GM21526 (cell line): Measurements from ENCODE around the gene FAM135A.
"Not testable (repeated sequence)": the region's sequence is repeated elsewhere in the genome, so short reads cannot be mapped to it uniquely, and the experiment has no call there.

Source experiments
- ATAC-seq: cut with Tn5 transposase; IDR thresholded peaks from one replicate; pipeline ENCODE4 v1.9.1; 2021; ENCODE audit warnings: moderate library complexity; ENCODE audit not compliant: unreplicated experiment, low FRiP score

FAM135A gene

DNA sequence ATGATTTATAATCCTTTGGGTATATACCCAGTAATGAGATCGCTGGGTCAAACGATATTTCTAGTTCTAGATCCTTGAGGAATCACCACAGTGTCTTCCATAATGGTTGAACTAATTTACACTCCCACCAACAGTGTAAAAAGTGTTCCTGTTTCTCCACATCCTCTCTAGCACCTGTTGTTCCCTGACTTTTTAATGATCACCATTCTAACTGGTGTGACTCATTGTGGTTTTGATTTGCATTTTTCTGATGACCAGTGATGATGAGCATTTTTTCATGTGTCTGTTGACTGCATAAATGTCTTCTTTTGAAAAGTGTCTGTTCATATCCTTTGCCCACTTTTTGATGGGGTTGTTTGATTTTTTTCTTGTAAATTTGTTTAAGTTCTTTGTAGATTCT lies 40.6 kb downstream of the FAM135A start:
- ATAC-seq = not testable (repeated sequence)

DNA sequence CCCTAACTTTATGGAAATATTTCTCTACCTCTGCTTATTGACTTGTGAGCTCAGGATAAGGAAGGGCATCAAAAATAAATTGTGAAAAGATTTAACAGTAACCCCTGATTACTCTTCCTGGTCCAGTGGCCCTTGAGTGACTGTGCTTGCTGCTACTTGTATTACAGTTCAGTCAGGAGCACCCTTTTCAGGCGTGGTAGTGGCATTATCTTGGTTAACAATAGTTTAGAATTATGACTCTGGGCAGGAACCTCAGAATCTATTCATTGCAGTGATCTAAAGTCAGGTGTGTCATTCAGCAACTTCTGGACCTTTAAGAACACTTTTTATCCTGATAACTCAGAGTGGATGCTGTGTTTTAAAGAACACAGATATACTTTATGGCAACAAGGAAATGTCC lies 43.4 kb downstream of the FAM135A start:
- no peak for ATAC-seq

DNA sequence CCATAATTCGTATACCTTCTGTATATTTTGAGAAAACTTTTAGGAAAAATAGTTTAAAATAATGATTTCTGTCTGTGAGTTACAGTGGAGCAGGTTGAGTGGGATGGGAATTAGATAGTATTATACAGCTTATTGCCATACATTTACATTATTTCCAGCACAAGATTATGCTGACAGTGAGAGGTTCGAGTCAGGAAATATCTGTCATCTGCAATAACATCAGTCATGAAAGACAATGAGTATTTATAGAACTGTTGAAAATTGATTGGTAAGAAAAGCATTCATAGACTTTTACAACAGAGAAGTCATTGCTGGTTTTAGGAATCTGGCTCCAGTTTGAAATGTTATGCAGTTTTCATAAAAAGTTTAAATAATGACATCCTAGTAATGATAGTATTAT lies 45.9 kb downstream of the FAM135A start:
- no peak for ATAC-seq

DNA sequence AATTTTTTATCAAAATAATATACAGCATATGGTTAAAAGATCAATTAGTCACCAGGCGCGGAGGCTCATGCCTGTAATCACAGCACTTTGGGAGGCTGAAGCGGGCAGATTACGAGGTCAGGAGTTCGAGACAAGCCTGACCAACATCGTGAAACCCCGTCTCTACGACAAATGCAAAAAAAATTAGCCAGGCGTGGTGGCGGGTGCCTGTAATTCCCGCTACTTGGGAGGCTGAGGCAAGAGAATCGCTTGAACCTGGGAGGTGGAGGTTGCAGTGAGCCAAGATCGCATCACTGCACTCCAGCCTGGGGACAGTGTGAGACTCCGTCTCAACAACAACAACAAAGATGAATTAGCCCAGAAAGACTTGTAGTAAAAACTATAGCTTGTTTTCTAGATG lies 46.4 kb downstream of the FAM135A start:
- ATAC-seq = not testable (repeated sequence)

DNA sequence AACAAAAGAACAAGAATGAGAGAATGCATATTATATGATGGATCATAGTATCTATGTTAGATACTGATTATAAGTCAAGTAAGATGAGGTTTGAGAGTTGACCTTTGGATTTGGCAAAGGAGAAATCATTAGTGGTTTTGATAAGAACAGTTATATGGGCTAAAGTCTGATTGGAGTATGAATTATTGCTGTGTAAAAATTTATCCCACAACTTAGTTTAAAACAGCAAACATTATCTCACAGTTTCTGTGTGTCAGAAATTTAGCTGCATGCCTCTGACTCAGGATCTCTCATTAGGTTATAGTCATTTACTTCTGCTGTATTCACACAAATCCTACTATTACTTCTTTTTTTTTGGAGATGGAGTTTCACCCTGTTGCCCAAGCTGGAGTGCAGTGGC lies 56.7 kb downstream of the FAM135A start:
- ATAC-seq = no peak

DNA sequence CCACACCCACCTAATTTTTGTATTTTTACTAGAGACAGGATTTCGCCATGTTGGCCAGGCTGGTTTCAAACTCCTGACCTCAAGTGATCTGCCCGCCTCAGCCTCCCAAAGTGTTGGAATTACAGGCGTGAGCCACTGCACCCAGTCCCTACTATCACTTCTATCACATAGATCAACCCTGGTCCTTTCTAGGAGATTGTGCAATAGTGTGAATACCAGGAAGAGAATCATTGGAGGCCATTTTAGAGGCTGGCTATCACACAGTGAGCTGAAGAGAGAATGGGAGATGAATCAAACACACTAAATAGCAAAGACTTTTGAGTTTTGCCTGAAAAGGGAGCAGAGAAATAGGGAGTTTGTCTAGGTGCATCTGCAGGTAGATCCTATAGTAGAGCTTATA lies 57.2 kb downstream of the FAM135A start:
- ATAC-seq = not testable (repeated sequence)

DNA sequence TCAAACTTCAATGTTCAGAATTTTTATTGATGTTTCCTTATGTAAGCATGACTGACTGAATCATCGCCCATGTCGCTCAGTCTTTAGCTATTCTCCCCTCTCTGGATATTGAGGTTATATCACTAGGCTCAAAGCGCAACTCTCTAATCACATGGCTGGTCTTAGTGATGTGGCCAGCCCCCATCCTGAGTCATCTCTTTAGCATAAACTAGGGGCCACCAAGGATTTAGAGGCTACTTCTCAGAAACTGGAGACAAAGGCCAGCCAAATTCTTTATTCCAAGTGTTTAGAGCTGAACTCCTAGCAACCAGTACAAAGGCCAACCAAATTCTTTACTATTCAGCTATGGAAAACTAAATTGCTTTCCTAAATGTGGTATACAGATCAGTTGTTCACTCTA lies 61.4 kb downstream of the FAM135A start:
- no peak for ATAC-seq

DNA sequence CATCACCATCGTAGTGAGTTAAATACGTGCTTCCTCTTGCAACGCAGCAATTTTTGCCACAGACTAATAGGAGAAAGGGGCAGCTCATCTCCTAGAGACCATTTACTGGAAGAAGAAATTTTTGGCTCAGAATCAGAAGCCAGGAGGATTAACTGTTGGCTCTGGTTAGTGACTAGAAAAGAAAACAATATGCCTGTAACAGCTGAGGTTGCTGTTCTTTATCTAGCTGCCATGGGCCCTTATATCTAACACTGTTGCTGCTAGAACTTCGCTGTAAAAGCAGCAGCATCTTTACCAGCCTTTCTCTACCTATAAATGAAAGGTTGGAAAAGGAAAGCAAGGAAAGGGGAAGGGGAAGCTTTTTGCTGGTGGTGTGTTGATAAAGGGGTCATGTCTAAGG lies 65.9 kb downstream of the FAM135A start:
- no peak for ATAC-seq

DNA sequence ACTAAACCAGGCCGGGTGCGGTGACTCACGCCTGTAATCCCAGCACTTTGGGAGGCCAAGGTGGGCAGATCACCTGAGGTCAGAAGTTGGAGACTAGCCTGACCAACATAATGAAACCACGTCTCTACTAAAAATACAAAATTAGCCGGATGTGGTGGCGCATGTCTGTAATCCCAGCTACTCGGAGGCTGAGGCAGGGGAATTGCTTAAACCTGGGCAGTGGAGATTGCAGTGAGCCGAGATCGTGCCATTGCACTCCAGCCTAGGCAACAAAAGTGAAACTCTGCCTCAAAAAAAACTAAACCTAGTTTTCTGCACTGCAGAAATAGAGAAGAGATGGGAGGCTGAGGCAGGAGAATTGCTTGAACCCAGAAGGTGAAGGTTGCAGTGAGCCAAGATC lies 73.3 kb downstream of the FAM135A start:
- ATAC-seq = not testable (repeated sequence)

DNA sequence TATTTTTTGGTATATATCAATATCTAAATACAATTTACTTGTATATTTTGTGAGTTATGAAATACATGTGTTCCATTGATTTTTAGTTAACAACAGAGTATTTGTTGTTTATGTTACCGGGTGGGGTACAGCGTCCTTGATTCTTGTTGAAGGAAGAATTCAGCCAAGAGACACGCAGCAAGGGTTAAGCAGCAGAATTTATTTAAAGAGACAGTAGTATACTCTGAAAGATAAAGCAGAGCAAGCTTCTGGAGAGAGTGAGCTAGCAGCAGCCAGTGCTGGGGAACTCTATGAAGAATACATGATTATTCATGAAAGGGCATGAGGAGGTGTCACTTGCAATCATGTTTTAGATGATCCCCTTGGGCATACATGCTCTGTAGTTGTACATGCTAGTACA lies 76.1 kb downstream of the FAM135A start:
- ATAC-seq = no peak

DNA sequence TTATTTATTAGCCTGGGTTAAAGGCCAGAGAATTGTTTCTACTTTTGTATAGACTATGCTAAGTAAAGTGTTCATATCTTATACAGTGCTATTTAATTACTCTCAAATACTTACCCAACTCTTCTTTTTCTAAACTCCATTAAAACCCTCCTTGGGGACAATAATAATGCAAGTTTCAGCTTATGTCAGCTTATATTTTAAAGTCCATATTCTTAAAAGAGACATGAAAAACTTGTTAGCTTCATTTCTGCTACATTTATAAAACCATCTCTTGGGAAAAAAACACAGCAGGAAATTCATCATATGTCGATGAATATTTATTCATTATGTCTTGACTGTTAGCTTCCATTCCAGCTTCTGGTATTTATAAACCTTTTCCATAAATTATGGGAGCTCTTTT lies 81.5 kb downstream of the FAM135A start:
- no peak for ATAC-seq

DNA sequence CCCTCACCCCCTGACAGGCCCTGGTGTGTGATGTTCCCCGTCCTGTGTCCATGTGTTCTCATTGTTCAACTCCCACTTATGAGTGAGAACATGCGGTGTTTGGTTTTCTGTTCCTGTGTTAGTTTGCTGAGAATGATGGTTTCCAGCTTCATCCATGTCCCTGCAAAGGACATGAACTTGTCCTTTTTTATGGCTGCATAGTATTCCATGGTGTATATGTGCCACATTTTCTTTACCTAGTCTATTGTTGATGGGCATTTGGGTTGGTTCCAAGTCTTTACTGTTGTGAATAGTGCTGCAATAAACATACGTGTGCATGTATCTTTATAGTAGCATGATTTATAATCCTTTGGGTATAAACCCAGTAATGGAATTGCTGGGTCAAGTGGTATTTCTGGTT lies 82.5 kb downstream of the FAM135A start:
- not testable (repeated sequence) for ATAC-seq

DNA sequence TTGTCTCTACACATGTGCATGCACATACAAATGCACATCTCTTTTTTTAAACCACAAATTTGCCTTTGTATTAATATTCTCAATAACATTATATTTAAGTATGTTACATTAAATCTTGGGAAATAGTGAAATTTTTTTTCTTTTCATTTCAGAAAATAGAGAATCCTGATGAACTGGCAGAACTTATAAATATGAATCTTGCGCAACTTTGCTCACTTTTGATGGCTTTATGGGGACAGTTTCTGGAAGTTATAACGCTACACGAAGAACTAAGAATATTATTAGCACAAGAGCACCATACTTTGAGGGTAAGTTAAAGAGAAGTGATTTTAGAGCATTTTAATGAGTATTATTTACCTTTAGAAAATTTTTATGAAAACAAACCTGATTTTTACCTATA lies 89.2 kb downstream of the FAM135A start:
- ATAC-seq = no peak

DNA sequence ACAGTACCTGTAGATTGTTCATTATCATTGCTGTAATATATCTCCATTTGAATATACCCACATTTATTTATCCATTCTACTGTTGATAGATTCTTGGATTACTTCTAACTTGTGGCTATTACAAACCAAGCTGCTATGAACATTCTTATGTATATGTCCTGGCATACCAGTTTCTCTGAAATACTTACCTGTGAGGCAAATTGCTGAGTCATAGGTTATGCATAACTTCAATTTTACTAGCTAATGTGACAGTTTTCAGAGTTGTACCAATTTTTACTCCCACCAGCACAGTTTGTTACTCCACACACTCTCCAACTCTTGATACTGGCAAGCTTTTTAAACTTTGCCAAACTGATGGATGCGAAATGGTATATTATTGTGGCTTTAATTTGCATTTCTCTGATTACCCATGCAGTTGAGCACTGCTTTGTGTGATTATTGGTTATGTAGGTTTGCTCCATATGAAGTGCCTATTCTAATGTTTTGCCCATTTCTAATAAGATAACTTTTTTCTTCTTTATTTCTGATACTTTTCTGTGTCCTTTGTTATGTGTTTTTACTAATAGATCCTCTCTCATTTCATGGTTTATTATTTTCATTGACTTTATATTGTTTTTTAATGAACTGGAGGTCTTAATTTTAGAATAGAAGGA lies 90.6 kb downstream of the FAM135A start:
- no peak for ATAC-seq

DNA sequence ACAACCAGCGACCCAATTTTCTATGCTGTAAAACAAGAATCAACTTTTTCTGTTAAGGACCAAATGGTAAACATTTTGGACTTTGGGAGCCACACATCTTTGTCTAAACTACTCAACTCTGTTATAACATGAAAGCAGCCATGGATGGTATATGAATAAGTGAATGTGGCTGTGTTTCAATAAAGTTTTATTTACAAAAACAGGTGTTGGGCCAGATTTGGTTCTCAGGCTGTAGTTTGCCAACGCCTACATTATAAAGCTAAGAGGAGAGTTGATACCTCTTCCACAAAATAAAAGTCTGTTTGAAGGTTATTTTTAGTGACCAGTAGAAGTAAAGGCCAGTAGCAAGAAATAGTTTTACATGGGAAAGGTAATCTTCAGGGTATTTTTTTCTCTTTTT lies 93.0 kb downstream of the FAM135A start:
- no peak for ATAC-seq

DNA sequence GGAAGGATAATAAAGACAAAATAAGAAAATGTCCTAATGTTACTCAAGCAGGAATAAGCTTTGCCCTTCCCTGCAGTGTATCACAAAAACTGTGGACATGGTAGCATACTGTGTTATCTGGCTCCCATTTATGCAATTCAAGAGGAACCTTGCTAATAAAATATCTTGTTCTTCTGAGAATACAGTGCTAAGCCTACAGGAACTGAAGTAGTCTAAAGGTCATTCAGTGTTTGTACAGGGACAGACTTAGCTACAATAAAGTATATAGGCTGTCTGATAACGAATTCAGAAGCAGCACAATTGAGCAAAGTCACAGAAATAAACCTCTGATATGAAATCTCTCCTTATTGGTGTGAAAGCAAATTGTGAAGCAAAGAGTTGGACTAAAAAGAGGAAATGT lies 93.9 kb downstream of the FAM135A start:
- no peak for ATAC-seq

DNA sequence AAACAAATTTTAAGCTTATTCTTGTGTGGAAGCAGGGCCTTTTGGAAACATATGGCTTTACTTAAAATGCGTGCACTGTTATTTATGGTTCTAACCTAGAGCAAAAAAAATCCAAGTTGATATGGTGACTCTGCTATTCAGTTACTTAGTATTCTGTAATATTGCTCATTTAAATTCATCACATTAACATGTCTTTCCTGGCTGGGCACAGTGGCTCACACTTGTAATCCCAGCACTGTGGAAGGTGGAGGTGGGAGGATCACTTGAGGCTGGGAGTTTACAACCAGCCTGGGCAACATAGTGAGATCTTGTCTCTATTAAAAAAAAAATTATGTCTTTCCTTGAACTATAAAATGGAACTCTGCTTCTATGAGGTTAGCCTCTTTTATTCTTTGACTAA lies 95.6 kb downstream of the FAM135A start:
- ATAC-seq = no peak

DNA sequence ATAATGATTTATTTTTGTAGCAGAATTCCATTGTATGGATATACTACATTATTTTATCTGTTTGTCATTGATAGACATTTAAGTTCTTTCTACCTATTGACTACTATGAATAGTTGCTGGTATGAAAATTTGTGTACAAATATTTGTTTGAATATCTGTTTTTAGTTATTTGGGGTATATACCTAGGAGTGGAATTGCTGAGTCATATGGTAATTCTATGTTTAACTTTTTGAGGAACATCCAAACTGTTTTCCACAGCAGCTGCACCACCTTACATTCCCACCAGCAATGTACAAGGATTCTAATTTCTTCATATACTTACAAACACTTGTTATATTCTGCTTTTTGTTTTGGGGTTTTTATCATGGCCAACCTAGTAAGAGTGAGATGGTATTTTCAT lies 97.3 kb downstream of the FAM135A start:
- ATAC-seq = no peak

DNA sequence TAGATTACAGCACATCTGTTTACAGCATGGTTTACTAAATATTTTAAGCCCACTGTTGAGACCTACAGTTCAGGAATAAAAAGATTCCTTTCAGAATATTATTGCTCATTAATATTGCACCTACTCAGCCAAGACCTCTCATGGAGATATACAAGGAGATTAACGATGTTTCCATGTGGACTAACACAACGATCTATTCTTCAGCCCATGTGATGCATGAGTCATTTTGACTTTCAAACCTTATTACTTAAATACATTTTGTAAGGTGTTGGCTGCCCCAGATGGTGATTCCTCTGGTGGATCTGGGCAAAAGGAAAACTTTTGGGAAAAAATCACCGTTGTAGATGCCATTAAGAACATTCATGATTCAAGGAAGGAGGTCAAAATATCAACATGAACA lies 105.4 kb downstream of the FAM135A start:
- no peak for ATAC-seq

DNA sequence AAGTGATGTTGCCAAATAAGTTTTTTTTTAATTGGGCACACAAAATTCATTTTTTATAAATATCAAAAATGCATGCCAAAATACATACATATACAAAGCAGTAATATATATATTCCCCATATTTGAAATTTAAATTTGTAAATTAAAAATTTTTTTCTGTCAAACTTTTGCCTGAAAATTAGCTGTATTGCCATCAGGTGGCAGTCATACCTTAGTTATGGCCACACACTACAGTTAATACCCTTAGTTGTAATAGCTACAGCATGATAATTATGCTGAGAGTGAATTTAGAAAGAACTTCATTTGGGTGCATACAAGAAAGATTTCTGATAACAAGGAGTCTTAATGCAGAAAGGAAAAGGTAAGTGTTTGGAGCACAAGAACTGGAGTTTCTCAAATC lies 107.3 kb downstream of the FAM135A start:
- no peak for ATAC-seq

DNA sequence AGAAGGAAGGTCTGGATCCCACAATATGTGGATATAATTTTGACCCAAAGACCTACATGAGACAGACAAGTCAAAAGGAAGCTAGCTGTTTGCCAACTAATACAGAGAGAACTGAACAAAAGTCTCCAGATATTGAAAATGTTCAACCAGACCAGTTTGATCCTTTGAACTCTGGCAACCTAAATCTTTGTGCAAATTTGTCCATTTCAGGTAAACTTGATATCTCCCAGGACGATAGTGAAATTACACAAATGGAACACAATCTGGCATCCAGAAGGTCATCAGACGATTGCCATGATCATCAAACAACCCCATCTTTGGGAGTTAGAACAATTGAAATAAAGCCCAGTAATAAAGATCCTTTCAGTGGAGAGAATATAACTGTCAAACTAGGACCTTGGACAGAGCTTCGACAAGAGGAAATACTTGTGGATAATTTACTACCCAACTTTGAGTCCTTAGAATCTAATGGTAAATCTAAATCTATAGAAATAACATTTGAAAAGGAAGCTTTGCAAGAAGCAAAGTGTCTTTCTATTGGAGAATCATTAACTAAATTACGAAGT lies 111.5 kb downstream of the FAM135A start:
- ATAC-seq = no peak

DNA sequence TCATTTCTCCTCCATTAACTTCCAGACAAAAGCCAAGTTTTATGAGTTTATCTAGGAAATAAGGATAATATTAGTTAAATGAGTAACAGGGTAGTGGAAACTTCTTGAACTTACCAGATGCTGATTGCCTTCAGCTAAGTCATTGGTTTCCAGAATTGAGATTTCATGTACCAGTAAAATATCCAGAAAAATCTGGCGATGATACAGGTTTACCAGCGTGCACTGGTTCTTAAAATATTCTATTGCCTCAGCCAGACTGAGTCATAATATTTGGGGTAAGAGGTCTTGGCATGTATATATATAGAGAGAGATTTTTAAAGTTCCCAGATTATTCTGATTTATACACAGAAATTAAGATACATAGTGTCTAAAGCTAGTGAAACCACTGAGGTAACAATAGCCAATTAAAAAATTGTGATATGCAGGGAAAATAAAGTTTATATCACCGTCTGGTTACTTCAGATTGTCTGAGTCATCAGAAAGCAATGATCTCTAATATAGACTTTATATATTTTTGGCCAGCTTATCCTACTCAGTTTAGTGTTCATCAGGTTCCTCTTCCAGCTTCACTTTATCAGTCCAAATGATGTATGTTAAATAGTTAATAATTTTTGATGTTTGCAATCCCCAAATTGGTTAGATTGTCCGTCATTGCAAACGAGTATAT lies 113.9 kb downstream of the FAM135A start:
- ATAC-seq = no peak
